Measurements from ENCODE around the gene TRPM1. TPM values are rescaled to one million over a fixed set of nuclear protein-coding genes. Genes with fewer than 3 reads are reported as not detected.
A peak's percentile ranks its signal among the peaks of the same experiment; 100 is the strongest.

TRPM1 gene
- total and polyA plus RNA-seq, 2 experiments from 2014 or later = not detected

DNA sequence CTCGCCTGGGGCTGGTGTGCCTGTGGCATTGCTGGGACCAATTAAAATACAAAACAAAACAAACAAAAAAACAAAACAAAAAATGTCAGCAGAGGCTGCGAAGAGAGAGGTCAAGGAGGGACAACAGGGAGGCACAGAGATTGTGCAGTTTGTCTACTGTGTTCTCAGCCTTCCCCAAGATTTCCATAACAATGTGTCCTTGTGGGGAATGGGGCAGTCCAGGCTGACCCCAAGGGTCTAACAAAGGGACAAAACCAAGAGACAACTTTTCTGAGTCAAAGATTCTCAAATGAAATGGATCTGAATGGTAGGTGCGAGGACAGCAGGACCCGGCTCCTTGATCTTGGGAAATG lies 46.4 kb upstream of the TRPM1 start:
- H3K9me3 ChIP-seq (ENCODE audit: low read depth) = no peaks in the 10 kb centered on the region
- TF ChIP-seq, protein P1, sequence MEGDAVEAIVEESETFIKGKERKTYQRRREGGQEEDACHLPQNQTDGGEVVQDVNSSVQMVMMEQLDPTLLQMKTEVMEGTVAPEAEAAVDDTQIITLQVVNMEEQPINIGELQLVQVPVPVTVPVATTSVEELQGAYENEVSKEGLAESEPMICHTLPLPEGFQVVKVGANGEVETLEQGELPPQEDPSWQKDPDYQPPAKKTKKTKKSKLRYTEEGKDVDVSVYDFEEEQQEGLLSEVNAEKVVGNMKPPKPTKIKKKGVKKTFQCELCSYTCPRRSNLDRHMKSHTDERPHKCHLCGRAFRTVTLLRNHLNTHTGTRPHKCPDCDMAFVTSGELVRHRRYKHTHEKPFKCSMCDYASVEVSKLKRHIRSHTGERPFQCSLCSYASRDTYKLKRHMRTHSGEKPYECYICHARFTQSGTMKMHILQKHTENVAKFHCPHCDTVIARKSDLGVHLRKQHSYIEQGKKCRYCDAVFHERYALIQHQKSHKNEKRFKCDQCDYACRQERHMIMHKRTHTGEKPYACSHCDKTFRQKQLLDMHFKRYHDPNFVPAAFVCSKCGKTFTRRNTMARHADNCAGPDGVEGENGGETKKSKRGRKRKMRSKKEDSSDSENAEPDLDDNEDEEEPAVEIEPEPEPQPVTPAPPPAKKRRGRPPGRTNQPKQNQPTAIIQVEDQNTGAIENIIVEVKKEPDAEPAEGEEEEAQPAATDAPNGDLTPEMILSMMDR (IDR thresholded peaks at IDR 0.05; ENCODE audit: low read depth, low read length) = no peak
- H3K27ac ChIP-seq = no peak overlapping the region
- H3K4me3 ChIP-seq = no peak overlapping the region
- no peak for DNase-seq (ENCODE audit: low read depth in 1 of 2, low spot score in 1 of 2)
- no peaks in the 10 kb centered on the region for H3K27me3 ChIP-seq
- no peaks in the 10 kb centered on the region for H3K4me1 ChIP-seq (ENCODE audit: low read depth)
- H3K36me3 ChIP-seq = no peaks in the 10 kb centered on the region

DNA sequence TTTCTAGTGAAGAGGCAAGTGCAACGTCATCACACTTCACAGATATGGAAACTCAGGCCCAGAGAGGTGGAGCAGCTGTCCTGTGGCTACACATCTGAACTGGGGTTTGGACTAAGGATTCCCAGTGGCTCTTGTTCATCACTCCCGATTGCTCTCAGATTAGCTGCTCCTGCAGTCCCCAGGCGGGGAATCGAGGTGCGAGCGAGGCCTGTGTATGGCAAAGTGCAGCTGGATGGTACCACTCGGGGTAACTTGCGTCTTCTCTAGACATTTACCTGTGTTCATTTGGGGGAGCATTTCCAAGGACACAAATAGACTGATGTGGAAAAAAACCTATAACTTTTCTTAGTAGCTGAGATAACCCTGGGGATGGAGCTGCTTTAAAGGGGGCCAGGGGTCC lies 45.9 kb upstream of the TRPM1 start:
- H3K27ac ChIP-seq = no peak overlapping the region
- no peaks in the 10 kb centered on the region for H3K9me3 ChIP-seq (ENCODE audit: low read depth)
- no peak overlapping the region for H3K4me3 ChIP-seq
- no peak for DNase-seq (ENCODE audit: low read depth in 1 of 2, low spot score in 1 of 2)
- H3K27me3 ChIP-seq = no peaks in the 10 kb centered on the region
- no peaks in the 10 kb centered on the region for H3K36me3 ChIP-seq
- no peaks in the 10 kb centered on the region for H3K4me1 ChIP-seq (ENCODE audit: low read depth)
- TF ChIP-seq, protein P1 (IDR thresholded peaks at IDR 0.05; ENCODE audit: low read depth, low read length) = no peak

DNA sequence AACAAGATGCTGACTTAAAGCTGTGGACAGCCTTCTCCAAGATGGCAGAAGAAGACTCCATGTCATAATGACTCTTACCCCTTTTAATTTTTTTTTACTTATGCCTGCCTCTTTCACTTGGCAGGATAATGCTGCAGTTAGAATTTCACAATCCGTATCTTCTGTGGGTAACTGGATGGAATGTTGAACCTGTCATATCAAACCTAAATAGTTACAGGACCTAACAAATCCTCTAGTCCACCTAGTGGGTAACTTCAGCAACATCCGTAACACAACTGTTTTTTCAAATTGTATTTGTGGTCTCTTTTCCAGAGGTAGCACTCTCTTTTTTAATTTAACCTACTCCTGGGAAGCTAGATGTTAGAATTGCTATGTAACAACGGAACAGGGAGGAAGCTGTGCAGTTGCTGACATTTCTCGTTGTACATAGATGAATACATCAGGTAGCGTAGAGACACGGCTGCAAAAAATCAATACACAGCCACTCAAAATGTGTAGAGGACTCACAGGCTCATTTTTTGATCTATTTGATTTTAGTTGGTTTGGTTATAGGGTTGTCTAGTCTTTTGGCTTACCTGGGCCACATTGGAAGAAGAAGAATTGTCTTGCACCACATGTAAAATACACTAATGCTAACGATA lies 43.9 kb upstream of the TRPM1 start:
- H3K36me3 ChIP-seq = no peaks in the 10 kb centered on the region
- TF ChIP-seq, protein P1 (IDR thresholded peaks at IDR 0.05; ENCODE audit: low read depth, low read length) = peak; percentile 29
- peak in 1 of 2 donors; percentile 69 for DNase-seq (ENCODE audit: low read depth in 1 of 2, low spot score in 1 of 2)
- no peaks in the 10 kb centered on the region for H3K4me1 ChIP-seq (ENCODE audit: low read depth)
- H3K27ac ChIP-seq = no peak overlapping the region
- H3K27me3 ChIP-seq = no peaks in the 10 kb centered on the region
- no peaks in the 10 kb centered on the region for H3K9me3 ChIP-seq (ENCODE audit: low read depth)
- no peak overlapping the region for H3K4me3 ChIP-seq

DNA sequence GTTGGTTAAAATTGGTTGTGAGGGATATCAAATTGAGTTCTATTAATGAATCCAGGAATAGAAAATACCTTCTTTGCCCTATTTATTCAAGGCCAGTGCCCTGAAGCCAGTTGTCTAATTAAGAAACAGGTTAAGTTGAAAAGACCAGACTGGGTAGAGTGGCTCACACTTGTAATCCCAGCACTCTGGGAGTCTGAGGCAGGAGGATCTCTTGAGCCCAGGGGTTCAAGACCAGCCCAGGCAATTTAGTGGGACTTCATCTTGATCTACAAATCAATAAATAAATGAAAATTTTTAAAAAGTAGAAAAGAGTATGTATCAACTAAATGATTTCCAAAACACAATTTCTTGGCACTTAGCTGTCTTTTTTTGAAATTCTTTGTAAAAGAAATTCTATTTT lies 40.3 kb upstream of the TRPM1 start:
- no peaks in the 10 kb centered on the region for H3K36me3 ChIP-seq
- TF ChIP-seq, protein P1 (IDR thresholded peaks at IDR 0.05; ENCODE audit: low read depth, low read length) = no peak

DNA sequence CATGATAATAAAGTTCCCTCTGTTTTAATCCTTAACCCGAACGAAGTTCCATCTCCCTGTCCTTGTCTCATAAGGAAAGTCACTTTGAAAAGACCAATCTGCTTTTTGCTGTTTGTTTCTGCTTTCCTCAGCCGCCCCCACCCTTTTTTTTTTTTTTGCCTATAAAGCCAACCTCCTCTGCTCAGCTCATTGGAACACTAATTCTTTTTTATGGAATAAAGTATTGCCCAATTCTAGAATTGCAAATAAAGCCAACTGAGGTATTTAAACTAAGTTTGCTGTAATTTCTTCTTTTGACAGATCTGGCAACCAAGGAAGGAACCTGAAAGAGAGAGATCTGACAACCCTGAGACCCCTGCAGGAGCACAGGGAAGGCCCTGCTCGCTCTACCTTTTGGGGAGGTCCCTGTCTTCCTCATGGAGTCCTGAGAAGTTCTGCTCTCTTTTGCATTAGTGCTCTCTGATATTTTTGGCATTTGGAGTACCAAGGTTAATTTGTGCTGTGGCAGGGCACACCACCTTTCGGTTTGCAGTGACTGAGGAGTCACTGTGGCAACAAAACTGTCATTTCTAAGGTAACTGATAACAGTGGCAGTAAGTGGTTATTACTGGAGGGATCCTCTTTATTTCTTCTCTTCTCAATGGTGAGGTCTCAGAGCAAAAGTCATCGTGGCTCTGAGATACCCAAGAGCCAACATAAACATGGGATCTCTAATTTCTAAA lies 35.2 kb upstream of the TRPM1 start:
- Histone ChIP-seq H3K9me3 (ENCODE audit: low read depth) (no peaks in the 10 kb centered on the region), H3K36me3 (no peaks in the 10 kb centered on the region), H3K27ac (no peak overlapping the region), H3K4me1 (ENCODE audit: low read depth) (no peaks in the 10 kb centered on the region), H3K27me3 (no peaks in the 10 kb centered on the region), H3K4me3 (no peak overlapping the region)
- TF ChIP-seq, protein P1 (IDR thresholded peaks at IDR 0.05; ENCODE audit: low read depth, low read length) = no peak
- DNase-seq (ENCODE audit: low read depth in 1 of 2, low spot score in 1 of 2) = no peak

More for the DNA sequence above, 40.3 kb upstream of the TRPM1 start:
- Histone ChIP-seq H3K4me3 (no peak overlapping the region), H3K27ac (no peak overlapping the region), H3K9me3 (ENCODE audit: low read depth) (no peaks in the 10 kb centered on the region), H3K27me3 (no peaks in the 10 kb centered on the region), H3K4me1 (ENCODE audit: low read depth) (no peaks in the 10 kb centered on the region)
- no peak for DNase-seq (ENCODE audit: low read depth in 1 of 2, low spot score in 1 of 2)

Measured in cardiac muscle cell (in vitro differentiated cells and primary cell).